K562 (cell line): Measurements from ENCODE around the gene ZNF641. TPM values are rescaled to one million over a fixed set of nuclear protein-coding genes. Genes with fewer than 3 reads are reported as not detected.

ENCODE experiments used
- ATAC-seq: fragments of 200-7000 bp; cut with Tn5 transposase; 3 replicates; pipeline ENCODE4 v1.9.1; 2020; ENCODE audit warnings: moderate library complexity
- BruUV-seq: library from RNA; stranded (reverse); fragments of 400-500 nt; replicated peaks from 2 replicates; lab custom pipeline; 2021; lab: Mats Ljungman, UMichigan
- CTCF ChIA-PET: fragments of 300-600 bp; formaldehyde crosslinking; extraction: SDS; loops from one replicate; lab custom pipeline; 2021; ENCODE audit warnings: low intra/inter-chr PET ratio; lab: Yijun Ruan, JAX
- POLR2A ChIA-PET: fragments of 300-600, 350-650 bp; sonication (Branson Sonifier 250); formaldehyde crosslinking; extraction: SDS; loops from one replicate; lab custom pipeline; 2021; ENCODE audit warnings: antibody characterized with exemption, inconsistent platforms; lab: Yijun Ruan, JAX
- DNase-seq, 4 experiments: peaks; one replicate each; pipeline versions ENCODE4 v3.0.0 to v3.0.0-alpha.2; 2011 to 2018; ENCODE audit warnings: low spot score in 3 of 4, mixed read lengths in 3 of 4; ENCODE audit errors: extremely low read depth in 1 of 4
- FAIRE-seq: peaks from 2 replicates; lab custom pipeline; 2011; peaks lifted over from hg19 to GRCh38; lab: Jason Lieb, UNC
- H2AFZ ChIP-seq: 2 replicates; pipeline ENCODE4 v1.6.0; 2011; ENCODE audit warnings: low read depth, low read length, control low read depth, inconsistent platforms
- H3K27ac ChIP-seq: fragments of 200-600 bp; 3 replicates; pipeline ENCODE4 v1.8.0; 2011; ENCODE audit warnings: low read depth, mild to moderate bottlenecking, control low read depth, inconsistent platforms, low read length, moderate library complexity, mixed read lengths; ENCODE audit errors: extremely low read depth
- H3K27me3 ChIP-seq, 2 experiments: fragments of 300-600 bp in 1 of 2; 2 replicates in 1 of 2; 3 replicates in 1 of 2; pipeline versions ENCODE4 v1.6.0 to v1.8.0; 2011; ENCODE audit warnings: inconsistent platforms in 2 of 2, low read length in 2 of 2, mild to moderate bottlenecking in 1 of 2, mixed read lengths in 1 of 2, moderate library complexity in 1 of 2; ENCODE audit not compliant: control insufficient read depth in 2 of 2, insufficient read depth in 2 of 2
- H3K36me3 ChIP-seq: fragments of 300-600 bp; 3 replicates; pipeline ENCODE4 v1.8.0; 2011; ENCODE audit warnings: mild to moderate bottlenecking, low read length, inconsistent platforms; ENCODE audit not compliant: control insufficient read depth, insufficient read depth
- H3K4me1 ChIP-seq, 2 experiments: fragments of 200-600 bp in 1 of 2; replicated peaks in 1 of 2; 2 replicates in 1 of 2; 3 replicates in 1 of 2; pipeline versions ENCODE4 v1.5.1 to v1.8.0; 2011; ENCODE audit warnings: inconsistent platforms in 2 of 2, low read length in 2 of 2, mild to moderate bottlenecking in 1 of 2, mixed read lengths in 1 of 2, moderate library complexity in 1 of 2; ENCODE audit not compliant: control insufficient read depth in 2 of 2, insufficient read depth in 2 of 2
- H3K4me2 ChIP-seq: 2 replicates; pipeline ENCODE4 v1.6.1; 2011; ENCODE audit warnings: low read length, control low read depth, inconsistent platforms, mixed read lengths; ENCODE audit not compliant: insufficient read depth
- H3K4me3 ChIP-seq: fragments of 200-600 bp; sonication (generic), shearing (Covaris generic); 2 replicates; pipeline ENCODE4 v1.5.1; 2016; ENCODE audit warnings: control low read depth, inconsistent platforms
- H3K79me2 ChIP-seq: fragments of 200-600 bp; 3 replicates; pipeline ENCODE4 v1.8.0; 2011; ENCODE audit warnings: low read length, inconsistent platforms; ENCODE audit not compliant: control insufficient read depth, insufficient read depth
- H3K9ac ChIP-seq, 2 experiments: 2 replicates each; pipeline versions ENCODE4 v1.6.0 to v1.6.1; 2011; ENCODE audit warnings: low read depth in 2 of 2, low read length in 2 of 2, control low read depth in 1 of 2, inconsistent platforms in 1 of 2, mild to moderate bottlenecking in 1 of 2, mixed read lengths in 1 of 2; ENCODE audit not compliant: insufficient read depth in 1 of 2
- H3K9me1 ChIP-seq: one replicate; pipeline ENCODE4 v1.6.0; 2011; ENCODE audit warnings: inconsistent platforms, mild to moderate bottlenecking, low read length, moderate library complexity; ENCODE audit not compliant: control insufficient read depth, insufficient read depth
- H3K9me3 ChIP-seq: replicated peaks from 2 replicates; pipeline ENCODE4 v1.5.1; 2011; ENCODE audit warnings: low read depth, low read length, inconsistent platforms; ENCODE audit not compliant: control insufficient read depth, insufficient read depth
- H4K20me1 ChIP-seq: replicated peaks from 2 replicates; pipeline ENCODE4 v1.6.1; 2011; ENCODE audit warnings: low read length, inconsistent platforms, mixed read lengths; ENCODE audit not compliant: control insufficient read depth, insufficient read depth
- FOXK1 ChIP-seq: sonication (generic); formaldehyde crosslinking; IDR thresholded peaks from 2 replicates; pipeline ENCODE4 v1.8.0; 2022; ENCODE audit warnings: missing genetic modification reagents, mild to moderate bottlenecking, borderline replicate concordance
- OTX1 ChIP-seq: fragments of 450-650 bp; formaldehyde crosslinking; IDR thresholded peaks from 2 replicates; pipeline ENCODE4 v1.4.0; 2022; ENCODE audit warnings: mild to moderate bottlenecking
- PML ChIP-seq: IDR thresholded peaks from 2 replicates; pipeline ENCODE4 v1.6.1; 2012; ENCODE audit warnings: low read length, inconsistent platforms
- RUNX1 ChIP-seq: sonication (generic); IDR thresholded peaks from 2 replicates; pipeline ENCODE4 v1.6.1; 2016; ENCODE audit warnings: antibody characterized with exemption, low read depth
- SETDB1 ChIP-seq: IDR thresholded peaks from one replicate; pipeline ENCODE4 v1.6.1; 2012; ENCODE audit warnings: low read length, control low read depth, inconsistent platforms
- TEAD4 ChIP-seq, 2 experiments: sonication (generic) in 1 of 2; formaldehyde crosslinking in 1 of 2; IDR thresholded peaks; 2 replicates each; pipeline versions ENCODE4 v1.6.1 to v1.8.0; 2012 to 2022; ENCODE audit warnings: borderline replicate concordance in 1 of 2, inconsistent platforms in 1 of 2, low read length in 1 of 2, mild to moderate bottlenecking in 1 of 2, missing genetic modification reagents in 1 of 2
- ZNF280A ChIP-seq: fragments of 450-650 bp; IDR thresholded peaks from 2 replicates; pipeline ENCODE4 v1.6.1; 2018; ENCODE audit warnings: mild to moderate bottlenecking, low read depth; ENCODE audit not compliant: partially characterized antibody
- ZNF316 ChIP-seq: fragments of 450-650 bp; IDR thresholded peaks from 2 replicates; pipeline ENCODE4 v1.6.1; 2016
- ZNF778 ChIP-seq: fragments of 450-650 bp; formaldehyde crosslinking; IDR thresholded peaks from 2 replicates; pipeline ENCODE4 v1.4.0; 2020; ENCODE audit warnings: mild to moderate bottlenecking, moderate library complexity
- WGBS: fragments of 100-300 bp; shearing (Covaris generic); methylation state at CpG from one replicate; pipeline ENCODE4 v1.1.6; 2016; ENCODE audit warnings: low coverage, mixed read lengths; ENCODE audit not compliant: insufficient coverage; ENCODE audit errors: missing lambda C conversion rate; 5-methylcytosine and 5-hydroxymethylcytosine counted together
- in situ Hi-C: fragments of 300-500 bp; cut with MboI; formaldehyde crosslinking; loops from 4 replicates; pipeline ENCODE4 v1.15.0; 2018; ENCODE audit warnings: inconsistent platforms, mixed read lengths
- intact Hi-C: fragments of 100-400 bp; cut with micrococcal nuclease; formaldehyde crosslinking; loops from 2 replicates; pipeline ENCODE4 v1.14.2; 2022
- polyA plus RNA-seq, 8 experiments: library from polyadenylated mRNA; depleted of rRNA in 4 of 8; stranded (reverse) in 5 of 8; unstranded in 3 of 8; fragments of >200 nt; fragmentation: Nextera tagmentation in 2 of 8; fragmentation: Illumina TruSeq in 1 of 8; extraction: Ambion mirVana in 2 of 8; extraction: Trizol in 1 of 8; gene quantifications; 2 replicates each; pipeline versions ENCODE4 v1.2.1 to v1.2.3, GENCODE V29; 2011 to 2014; ENCODE audit warnings: inconsistent platforms in 1 of 8, missing spikeins in 1 of 8
- total RNA-seq, 7 experiments: library from RNA; depleted of rRNA in 6 of 7; stranded (reverse); fragments of >200 nt in 6 of 7; fragmentation: Illumina TruSeq in 2 of 7; extraction: Trizol in 2 of 7; gene quantifications; 2 replicates each; pipeline versions ENCODE4 v1.2.1 to v1.2.3, GENCODE V29; 2011 to 2021; ENCODE audit warnings: low replicate concordance in 1 of 7
- TF ChIP-seq, protein P1 (sequence below): conservative IDR thresholded peaks from 2 replicates; pipeline ENCODE4 v1.6.1; 2011; ENCODE audit warnings: low read depth, mild to moderate bottlenecking, low read length; ENCODE audit not compliant: control insufficient read depth

ZNF641 gene
- total and polyA plus RNA-seq, 9 of the 15 experiments (the other 6 are each of a cell fraction or from before 2014, with no cell fraction given), result 2.5 to 15.6 (median 9.2) TPM

DNA sequence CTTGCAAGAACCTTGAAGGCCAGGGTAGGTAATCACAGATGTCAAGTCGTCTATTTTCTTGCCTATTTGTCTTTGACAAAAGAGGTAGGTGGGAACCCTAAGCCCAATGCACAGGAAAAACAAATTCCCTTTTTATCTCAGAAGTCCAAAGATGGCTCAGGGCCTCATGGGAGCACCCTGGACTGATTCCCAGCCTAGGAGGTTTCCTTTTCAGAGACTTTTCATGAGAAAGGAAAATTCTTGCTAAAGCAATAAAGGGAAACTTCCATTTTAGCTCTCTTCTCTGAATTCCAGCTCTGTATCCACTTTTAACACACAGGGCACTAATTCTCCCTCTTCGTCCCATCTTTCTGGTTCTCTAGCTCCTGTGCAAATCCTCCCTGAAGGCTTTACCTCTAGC, 1.2 kb downstream of the ZNF641 start (continued):
- TF ChIP-seq FOXK1 (CRISPR knock-in tag), result no peak
- TF ChIP-seq, all 486 proteins: peak for 0

- CTCF ChIA-PET, result no interaction called here
- no peaks in the 10 kb centered on the region for H3K79me2 ChIP-seq
These were observed 7.7 kb downstream of the ZNF641 start for GRCh38 chr12:48342980-48343379.

More at GRCh38 chr12:48342980-48343379, 7.7 kb downstream of the ZNF641 start:
- in situ Hi-C loops, result no loop called here
- H3K9me1 ChIP-seq, result no peaks in the 10 kb centered on the region
- no peak overlapping the region for H3K4me2 ChIP-seq
- TF ChIP-seq TEAD4 (IDR thresholded peaks at IDR 0.05; ENCODE audit: low read length), result no peak
- no peak for TF ChIP-seq TEAD4 (CRISPR knock-in tag; IDR thresholded peaks at IDR 0.05; ENCODE audit: borderline replicate concordance)
- no peak for TF ChIP-seq PML
- TF ChIP-seq ZNF280A, result no peak
- TF ChIP-seq, protein P1, sequence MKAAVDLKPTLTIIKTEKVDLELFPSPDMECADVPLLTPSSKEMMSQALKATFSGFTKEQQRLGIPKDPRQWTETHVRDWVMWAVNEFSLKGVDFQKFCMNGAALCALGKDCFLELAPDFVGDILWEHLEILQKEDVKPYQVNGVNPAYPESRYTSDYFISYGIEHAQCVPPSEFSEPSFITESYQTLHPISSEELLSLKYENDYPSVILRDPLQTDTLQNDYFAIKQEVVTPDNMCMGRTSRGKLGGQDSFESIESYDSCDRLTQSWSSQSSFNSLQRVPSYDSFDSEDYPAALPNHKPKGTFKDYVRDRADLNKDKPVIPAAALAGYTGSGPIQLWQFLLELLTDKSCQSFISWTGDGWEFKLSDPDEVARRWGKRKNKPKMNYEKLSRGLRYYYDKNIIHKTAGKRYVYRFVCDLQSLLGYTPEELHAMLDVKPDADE, result no peak
- TF ChIP-seq ZNF778 (CRISPR knock-in tag), result no peak
- TF ChIP-seq OTX1 (CRISPR knock-in tag), result no peak
- no peak for TF ChIP-seq RUNX1
- TF ChIP-seq SETDB1, result no peak
- no peak for TF ChIP-seq ZNF316
- POLR2A ChIA-PET, result no interaction called here
- intact Hi-C loops, result no loop called here
- no peaks in the 10 kb centered on the region for H4K20me1 ChIP-seq
- DNase-seq (no peak), FAIRE-seq (no peak), ATAC-seq (no peak)
- BruUV-seq, result no TSS peak
- H3K9ac ChIP-seq, result no peak overlapping the region
- WGBS, result 91% methylated on average over 8 of the region's 8 CpGs
- no peaks in the 10 kb centered on the region for H3K9me3 ChIP-seq
- no peaks in the 10 kb centered on the region for H3K4me1 ChIP-seq
- H2AFZ ChIP-seq, result no peak overlapping the region
- H3K4me3 ChIP-seq, result no peak overlapping the region
- H3K36me3 ChIP-seq, result peaks cover 51% of the 10 kb centered on the region; the same call in 2 of the 3 replicates
- no peaks in the 10 kb centered on the region for H3K27me3 ChIP-seq
- H3K27ac ChIP-seq, result no peak overlapping the region
